ENCODE data around the gene PYDC2. TPM values are rescaled to one million over a fixed set of nuclear protein-coding genes. Genes with fewer than 3 reads are reported as not detected.

PYDC2 gene
- total RNA-seq, 1 donor from 2014 or later: not detected

DNA sequence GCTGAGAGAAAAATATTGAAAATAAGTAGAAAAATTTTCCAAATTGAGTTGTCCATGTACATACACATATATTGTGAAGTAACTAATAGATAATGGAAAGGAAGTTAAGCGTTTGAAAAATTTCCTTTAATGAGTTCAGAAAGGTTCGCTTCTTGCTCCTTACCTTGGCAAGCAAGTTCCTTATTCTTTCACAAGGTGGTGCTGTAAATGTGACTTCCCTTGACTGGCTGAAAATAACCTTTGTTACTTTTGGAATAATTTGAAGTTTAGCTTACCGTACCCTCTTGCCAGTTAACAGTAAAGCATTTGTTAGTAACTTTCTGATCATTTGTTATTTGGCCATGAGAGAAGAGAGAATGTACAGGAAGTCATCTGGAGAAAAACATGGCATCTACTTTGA lies 41.6 kb downstream of the PYDC2 start:
- no peaks in the 10 kb centered on the region for H3K36me3 ChIP-seq
- no peak for DNase-seq
- H3K27me3 ChIP-seq (ENCODE audit: low read depth): no peaks in the 10 kb centered on the region
- TF ChIP-seq, protein P1, sequence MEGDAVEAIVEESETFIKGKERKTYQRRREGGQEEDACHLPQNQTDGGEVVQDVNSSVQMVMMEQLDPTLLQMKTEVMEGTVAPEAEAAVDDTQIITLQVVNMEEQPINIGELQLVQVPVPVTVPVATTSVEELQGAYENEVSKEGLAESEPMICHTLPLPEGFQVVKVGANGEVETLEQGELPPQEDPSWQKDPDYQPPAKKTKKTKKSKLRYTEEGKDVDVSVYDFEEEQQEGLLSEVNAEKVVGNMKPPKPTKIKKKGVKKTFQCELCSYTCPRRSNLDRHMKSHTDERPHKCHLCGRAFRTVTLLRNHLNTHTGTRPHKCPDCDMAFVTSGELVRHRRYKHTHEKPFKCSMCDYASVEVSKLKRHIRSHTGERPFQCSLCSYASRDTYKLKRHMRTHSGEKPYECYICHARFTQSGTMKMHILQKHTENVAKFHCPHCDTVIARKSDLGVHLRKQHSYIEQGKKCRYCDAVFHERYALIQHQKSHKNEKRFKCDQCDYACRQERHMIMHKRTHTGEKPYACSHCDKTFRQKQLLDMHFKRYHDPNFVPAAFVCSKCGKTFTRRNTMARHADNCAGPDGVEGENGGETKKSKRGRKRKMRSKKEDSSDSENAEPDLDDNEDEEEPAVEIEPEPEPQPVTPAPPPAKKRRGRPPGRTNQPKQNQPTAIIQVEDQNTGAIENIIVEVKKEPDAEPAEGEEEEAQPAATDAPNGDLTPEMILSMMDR (IDR thresholded peaks at IDR 0.05; ENCODE audit: borderline replicate concordance): peak; percentile 49
- H3K4me1 ChIP-seq: peaks cover 11% of the 10 kb centered on the region
- H3K27ac ChIP-seq (replicated peaks): no peak overlapping the region
- no peaks in the 10 kb centered on the region for H3K9me3 ChIP-seq (replicated peaks)
- intact Hi-C loops (cut with micrococcal nuclease): no loop called here
- no peak overlapping the region for H3K4me3 ChIP-seq

DNA sequence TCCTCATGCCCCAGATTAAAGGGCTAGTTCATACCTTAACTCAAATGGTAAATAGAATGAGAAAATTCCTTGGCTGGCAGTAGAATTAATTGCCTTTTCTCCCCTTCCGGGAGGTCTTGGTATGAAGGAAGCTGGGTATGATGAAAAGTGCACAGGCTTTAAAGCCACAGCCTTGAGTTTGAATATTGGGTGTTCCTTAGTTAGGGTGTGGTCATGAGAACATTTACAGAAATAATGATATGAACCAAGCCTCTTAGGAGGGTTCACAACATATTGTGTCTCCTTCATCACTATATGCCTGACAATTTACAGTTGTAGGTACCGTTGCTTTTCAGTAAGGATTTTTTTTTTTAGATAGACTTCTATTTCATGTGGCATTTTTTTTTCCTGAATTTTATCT lies 48.1 kb downstream of the PYDC2 start:
- intact Hi-C loops (cut with micrococcal nuclease): no loop called here
- Histone ChIP-seq H3K4me1 (no peaks in the 10 kb centered on the region), H3K27me3 (ENCODE audit: low read depth) (no peaks in the 10 kb centered on the region), H3K27ac (replicated peaks) (no peak overlapping the region), H3K36me3 (no peaks in the 10 kb centered on the region), H3K4me3 (no peak overlapping the region), H3K9me3 (replicated peaks) (no peaks in the 10 kb centered on the region)
- TF ChIP-seq, protein P1 (IDR thresholded peaks at IDR 0.05; ENCODE audit: borderline replicate concordance): no peak
- DNase-seq: no peak

Other genes with a start within 250 kb of the PYDC2 start
- gene CCDC50, start 131.8 kb upstream of the PYDC2 start, total RNA-seq: 52.1 TPM
- 0.47 TPM for gene UTS2B, start 130.6 kb upstream of the PYDC2 start, total RNA-seq

Data from left ventricle myocardium inferior (tissue), 1 donor.